Measurements from ENCODE around the gene C19orf85.
A peak's percentile ranks its signal among the peaks of the same experiment; 100 is the strongest.
"Not testable (repeated sequence)": the region's sequence is repeated elsewhere in the genome, so short reads cannot be mapped to it uniquely, and the experiment has no call there.

C19orf85 gene

DNA sequence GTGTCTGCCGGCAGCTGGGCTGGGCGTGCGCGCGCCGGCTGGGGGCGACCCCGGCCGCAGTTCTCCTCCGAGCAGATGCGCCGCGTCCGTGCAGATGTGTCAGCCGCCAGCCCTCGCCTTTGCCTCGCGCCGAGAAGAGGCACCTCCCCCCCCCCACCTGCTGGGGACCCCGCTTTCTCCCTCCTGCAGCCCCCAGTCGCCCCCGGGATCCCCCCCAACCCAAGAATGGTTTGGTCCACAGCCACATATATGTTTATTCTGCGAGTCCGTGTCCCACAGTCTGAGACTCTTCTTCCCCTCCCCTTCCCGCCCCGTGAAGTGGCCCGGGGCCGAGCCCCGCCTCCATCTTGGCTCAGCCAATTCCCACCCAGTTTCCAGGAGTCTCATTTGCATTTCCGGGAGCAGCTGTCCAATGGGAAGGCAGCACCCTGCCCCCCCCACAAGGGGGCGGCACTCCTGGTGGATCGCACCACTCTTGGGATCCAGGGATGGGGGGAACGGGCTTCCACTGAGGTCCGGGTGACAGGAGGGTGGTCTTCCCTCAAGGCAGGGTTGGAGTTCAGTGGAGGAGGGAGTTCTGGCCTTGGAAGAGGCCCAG is 11.7 kb downstream of the C19orf85 start:
- H3K9me3 ChIP-seq (ENCODE audit: low read depth, low read length), result no peaks in the 10 kb centered on the region
- H3K9ac ChIP-seq (ENCODE audit: insufficient read length), result no peak overlapping the region
- H3K4me3 ChIP-seq, result peak overlapping the region; percentile 78
- DNase-seq (ENCODE audit: low read depth, low spot score), result peak; percentile 91
- no peak overlapping the region for H3K27ac ChIP-seq
- no peaks in the 10 kb centered on the region for H3K36me3 ChIP-seq (ENCODE audit: insufficient read depth, low read length)
- TF ChIP-seq EZH2 (IDR thresholded peaks at IDR 0.05) (no peak), POLR2AphosphoS5 (IDR thresholded peaks at IDR 0.05; ENCODE audit: borderline replicate concordance, low read depth, low read length) (peak; percentile 63), FOXP2 (optimal IDR thresholded peaks at IDR 0.05; ENCODE audit: control extremely low read depth, extremely low read length, insufficient read depth) (peak; percentile 49)

DNA sequence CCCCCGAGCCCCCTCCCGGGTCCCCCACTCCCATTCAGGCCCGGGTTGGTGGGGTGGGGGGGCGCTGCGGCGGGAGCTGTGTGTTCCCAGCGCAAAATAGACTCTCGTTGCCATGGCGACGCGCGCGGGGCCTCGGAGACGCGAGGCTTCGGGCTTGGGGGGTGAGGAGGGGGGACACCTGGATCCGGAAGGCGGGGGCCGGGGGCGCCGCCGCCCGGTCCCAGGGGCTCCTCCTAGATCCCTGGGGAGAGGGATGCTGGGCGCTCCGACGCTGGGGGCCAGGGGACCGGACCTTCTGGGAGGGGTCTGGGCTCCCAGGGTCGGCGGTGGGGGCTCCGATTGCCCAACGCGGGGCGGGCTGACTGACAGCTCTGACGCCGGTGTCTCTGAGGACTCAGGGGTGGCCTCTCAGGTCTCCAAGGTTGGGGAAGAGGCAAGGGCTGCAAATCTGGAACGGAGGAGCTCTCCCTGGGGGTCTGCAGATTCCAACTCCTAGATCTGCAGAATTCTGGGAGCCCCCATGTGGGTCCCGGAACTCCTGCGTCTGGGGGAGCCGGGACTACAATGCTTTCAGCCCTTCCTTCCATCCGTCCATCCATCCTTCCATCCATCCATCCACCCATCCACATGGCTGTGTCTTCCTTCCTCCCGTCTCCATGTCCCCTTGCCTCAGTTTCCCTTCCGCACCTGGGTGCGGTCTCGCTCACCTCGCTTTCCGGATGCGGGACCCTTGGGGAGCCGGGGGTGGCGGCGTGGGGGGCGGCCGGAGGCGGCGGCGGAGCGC is 12.4 kb downstream of the C19orf85 start:
- TF ChIP-seq FOXP2 (optimal IDR thresholded peaks at IDR 0.05; ENCODE audit: control extremely low read depth, extremely low read length, insufficient read depth) (no peak), POLR2AphosphoS5 (IDR thresholded peaks at IDR 0.05; ENCODE audit: borderline replicate concordance, low read depth, low read length) (no peak), EZH2 (IDR thresholded peaks at IDR 0.05) (no peak)
- no peak for DNase-seq (ENCODE audit: low read depth, low spot score)
- H3K9me3 ChIP-seq (ENCODE audit: low read depth, low read length), result no peaks in the 10 kb centered on the region
- H3K36me3 ChIP-seq (ENCODE audit: insufficient read depth, low read length), result no peaks in the 10 kb centered on the region
- no peak overlapping the region for H3K27ac ChIP-seq
- peak overlapping the region; percentile 41 for H3K9ac ChIP-seq (ENCODE audit: insufficient read length)
- peak overlapping the region; percentile 78 for H3K4me3 ChIP-seq

DNA sequence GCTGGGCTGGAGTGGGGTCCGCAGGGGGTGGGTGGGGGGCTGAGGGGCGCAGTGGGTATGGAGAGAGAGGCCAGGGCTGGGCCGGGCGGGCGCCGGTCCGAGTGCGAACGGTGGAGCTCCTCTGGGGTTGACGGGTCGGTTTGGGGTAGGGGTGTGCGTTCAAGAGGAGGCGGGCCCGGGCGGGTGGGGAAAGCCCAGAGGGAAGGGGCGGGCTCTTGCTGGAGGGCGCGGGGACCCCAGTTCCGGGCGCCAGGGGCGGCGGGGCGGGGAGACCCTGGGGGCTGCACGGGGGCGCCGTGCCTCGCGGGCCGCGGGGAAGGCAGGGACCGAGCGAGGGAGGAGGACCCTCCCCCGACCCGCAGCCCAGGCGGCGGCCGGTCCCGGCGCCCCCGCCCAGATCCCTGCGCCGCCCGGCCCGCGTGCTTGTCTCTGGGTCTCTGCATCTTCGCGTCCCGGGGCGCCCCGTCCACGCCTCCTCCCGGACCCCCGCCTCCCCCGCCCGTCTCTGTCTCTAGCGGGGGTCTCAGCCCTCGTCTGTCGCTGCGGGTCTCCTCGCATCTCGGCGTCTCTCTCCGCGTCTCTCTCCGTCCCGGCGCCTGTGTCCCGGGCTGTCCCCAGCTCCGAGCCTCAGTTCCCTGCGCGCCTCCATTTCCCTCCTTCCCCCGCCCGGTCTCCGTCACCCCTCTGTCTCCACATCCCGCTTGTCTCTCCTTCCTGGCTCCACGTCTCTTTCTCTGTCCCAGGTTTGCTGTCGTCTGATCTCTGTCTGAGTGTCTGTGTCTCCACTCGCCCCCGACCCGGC is 13.2 kb downstream of the C19orf85 start:
- no peaks in the 10 kb centered on the region for H3K9me3 ChIP-seq (ENCODE audit: low read depth, low read length)
- no peaks in the 10 kb centered on the region for H3K36me3 ChIP-seq (ENCODE audit: insufficient read depth, low read length)
- H3K9ac ChIP-seq (ENCODE audit: insufficient read length), result peak overlapping the region; percentile 41
- DNase-seq (ENCODE audit: low read depth, low spot score), result no peak
- peak overlapping the region; percentile 78 for H3K4me3 ChIP-seq
- TF ChIP-seq POLR2AphosphoS5 (IDR thresholded peaks at IDR 0.05; ENCODE audit: borderline replicate concordance, low read depth, low read length) (no peak), FOXP2 (optimal IDR thresholded peaks at IDR 0.05; ENCODE audit: control extremely low read depth, extremely low read length, insufficient read depth) (no peak), EZH2 (IDR thresholded peaks at IDR 0.05) (no peak)
- no peak overlapping the region for H3K27ac ChIP-seq

DNA sequence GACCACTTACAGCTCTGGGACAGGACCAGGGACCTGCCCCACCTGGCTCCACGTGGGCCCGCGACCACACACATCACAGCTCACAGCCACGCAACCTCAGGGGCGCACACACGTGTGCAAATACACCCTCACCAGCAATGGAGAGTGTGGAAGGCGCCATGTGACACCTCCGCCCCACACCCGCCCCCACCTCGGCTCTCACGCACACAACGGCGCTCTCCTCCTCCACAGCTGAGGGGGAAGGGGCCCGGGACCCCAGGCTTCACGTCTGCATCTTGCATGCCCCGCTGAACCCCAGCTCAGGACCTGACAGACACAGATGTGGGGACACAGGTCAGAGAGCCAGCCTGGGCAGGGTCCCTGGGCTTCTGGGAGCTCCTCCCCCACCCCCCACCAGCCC is 15.1 kb downstream of the C19orf85 start:
- H3K27ac ChIP-seq, result no peak overlapping the region
- TF ChIP-seq FOXP2 (optimal IDR thresholded peaks at IDR 0.05; ENCODE audit: control extremely low read depth, extremely low read length, insufficient read depth), result no peak
- no peak for TF ChIP-seq POLR2AphosphoS5 (IDR thresholded peaks at IDR 0.05; ENCODE audit: borderline replicate concordance, low read depth, low read length)
- no peak for TF ChIP-seq EZH2 (IDR thresholded peaks at IDR 0.05)
- H3K9ac ChIP-seq (ENCODE audit: insufficient read length), result no peak overlapping the region
- no peaks in the 10 kb centered on the region for H3K9me3 ChIP-seq (ENCODE audit: low read depth, low read length)
- H3K4me3 ChIP-seq, result no peak overlapping the region
- H3K36me3 ChIP-seq (ENCODE audit: insufficient read depth, low read length), result no peaks in the 10 kb centered on the region
- DNase-seq (ENCODE audit: low read depth, low spot score), result no peak

- H3K36me3 ChIP-seq (ENCODE audit: insufficient read depth, low read length); DNase-seq (ENCODE audit: low read depth, low spot score); H3K4me3 ChIP-seq; H3K27ac ChIP-seq; H3K9ac ChIP-seq (ENCODE audit: insufficient read length); H3K9me3 ChIP-seq (ENCODE audit: low read depth, low read length): not testable (repeated sequence)
Observed at GRCh38 chr19:55448175-55448490, 16.4 kb downstream of the C19orf85 start.

DNA sequence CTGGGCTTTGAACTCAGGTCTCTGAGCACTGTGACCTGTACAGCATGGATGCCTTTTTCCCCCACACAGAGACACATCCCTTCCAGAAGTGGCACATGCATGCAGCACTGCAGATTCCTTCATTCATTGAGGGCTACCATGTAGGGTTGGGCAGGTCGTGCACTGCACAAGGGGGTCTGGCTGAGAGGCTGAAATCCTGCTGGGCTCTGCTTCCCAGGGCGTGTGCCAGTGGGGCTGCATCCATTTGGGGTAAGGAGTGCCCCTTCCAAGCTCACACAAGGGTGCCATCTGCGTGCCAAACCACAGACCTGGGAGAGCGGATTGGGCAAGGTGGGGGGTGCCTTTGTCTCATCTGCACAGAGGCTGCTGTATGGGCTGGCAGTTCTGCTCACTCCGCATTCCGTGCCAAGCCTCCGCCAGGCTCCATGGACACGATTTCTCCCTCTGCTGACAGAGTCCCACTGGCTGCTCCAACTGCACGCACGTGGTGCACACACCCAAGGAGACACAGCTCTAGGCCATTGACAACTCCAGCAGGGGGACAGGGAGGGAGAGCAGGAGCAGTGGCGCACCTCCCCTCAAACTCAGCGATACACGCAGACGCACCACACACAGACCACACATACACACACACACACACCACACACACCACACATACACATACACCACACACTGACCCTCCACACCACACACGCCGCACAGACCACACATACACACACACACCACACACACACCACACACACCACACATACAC is 17.0 kb downstream of the C19orf85 start:
- TF ChIP-seq FOXP2 (optimal IDR thresholded peaks at IDR 0.05; ENCODE audit: control extremely low read depth, extremely low read length, insufficient read depth) (no peak), POLR2AphosphoS5 (IDR thresholded peaks at IDR 0.05; ENCODE audit: borderline replicate concordance, low read depth, low read length) (no peak)
- DNase-seq (ENCODE audit: low read depth, low spot score), result peak; percentile 16

DNA sequence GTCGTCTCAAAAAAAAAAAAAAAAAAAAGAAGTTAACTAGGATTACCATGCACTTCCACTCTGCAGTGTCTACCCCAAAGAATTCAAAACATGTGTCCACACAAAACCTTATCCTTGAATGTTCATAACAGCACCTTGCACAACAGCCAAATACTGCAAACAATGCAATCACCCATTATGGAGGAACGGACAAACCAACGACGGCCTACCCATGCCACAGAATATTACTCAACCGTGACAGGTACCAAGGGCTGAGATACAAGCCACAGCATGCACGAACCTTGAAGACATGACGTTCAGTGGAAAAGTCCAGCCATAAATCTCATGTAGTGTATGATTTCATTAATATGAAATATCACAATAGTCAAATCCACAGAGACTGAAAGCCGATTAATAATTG is 18.5 kb downstream of the C19orf85 start:
- TF ChIP-seq EZH2 (IDR thresholded peaks at IDR 0.05), result no peak
- Histone ChIP-seq H3K27ac (no peak overlapping the region), H3K9me3 (ENCODE audit: low read depth, low read length) (no peaks in the 10 kb centered on the region), H3K9ac (ENCODE audit: insufficient read length) (no peak overlapping the region), H3K36me3 (ENCODE audit: insufficient read depth, low read length) (no peaks in the 10 kb centered on the region), H3K4me3 (no peak overlapping the region)
- DNase-seq (ENCODE audit: low read depth, low spot score), result no peak

More for the DNA sequence above, 17.0 kb downstream of the C19orf85 start:
- Histone ChIP-seq H3K27ac (no peak overlapping the region), H3K36me3 (ENCODE audit: insufficient read depth, low read length) (no peaks in the 10 kb centered on the region), H3K4me3 (no peak overlapping the region), H3K9ac (ENCODE audit: insufficient read length) (no peak overlapping the region), H3K9me3 (ENCODE audit: low read depth, low read length) (no peaks in the 10 kb centered on the region)

GRCh38 chr19:55444646-55445045 is 19.9 kb downstream of the C19orf85 start:
- Histone ChIP-seq H3K36me3 (ENCODE audit: insufficient read depth, low read length) (no peaks in the 10 kb centered on the region), H3K4me3 (no peak overlapping the region), H3K9ac (ENCODE audit: insufficient read length) (no peak overlapping the region), H3K27ac (no peak overlapping the region), H3K9me3 (ENCODE audit: low read depth, low read length) (no peaks in the 10 kb centered on the region)
- DNase-seq (ENCODE audit: low read depth, low spot score), result no peak
- TF ChIP-seq POLR2AphosphoS5 (IDR thresholded peaks at IDR 0.05; ENCODE audit: borderline replicate concordance, low read depth, low read length) (no peak), FOXP2 (optimal IDR thresholded peaks at IDR 0.05; ENCODE audit: control extremely low read depth, extremely low read length, insufficient read depth) (no peak), EZH2 (IDR thresholded peaks at IDR 0.05) (no peak)
